Hepatocyte (in vitro differentiated cells): ENCODE results near the gene TMX3. TPM values are rescaled to one million over a fixed set of nuclear protein-coding genes. Genes with fewer than 3 reads are reported as not detected.

ENCODE experiments used
- DNase-seq: peaks from one replicate; pipeline ENCODE4 v3.0.0-alpha.2; 2016; ENCODE audit warnings: low spot score
- H2AFZ ChIP-seq: fragments of 200-600 bp; sonication (generic); 2 replicates; pipeline ENCODE4 v1.6.0; 2016; ENCODE audit warnings: antibody characterized with exemption, mild to moderate bottlenecking
- H3K27ac ChIP-seq: fragments of 200-600 bp; sonication (generic); 2 replicates; pipeline ENCODE4 v1.5.1; 2016; ENCODE audit warnings: mild to moderate bottlenecking
- H3K27me3 ChIP-seq: fragments of 200-600 bp; sonication (generic); 2 replicates; pipeline ENCODE4 v1.6.1; 2016
- H3K36me3 ChIP-seq: fragments of 200-600 bp; sonication (generic); replicated peaks from 2 replicates; pipeline ENCODE4 v1.5.1; 2016; ENCODE audit warnings: low read depth; ENCODE audit not compliant: insufficient read depth
- H3K4me1 ChIP-seq: fragments of 200-600 bp; sonication (generic); 2 replicates; pipeline ENCODE4 v1.5.1; 2016; ENCODE audit warnings: mild to moderate bottlenecking, moderate library complexity; ENCODE audit not compliant: insufficient read depth
- H3K4me2 ChIP-seq: fragments of 200-600 bp; sonication (generic); 2 replicates; pipeline ENCODE4 v1.6.0; 2016
- H3K4me3 ChIP-seq: fragments of 200-600 bp; sonication (generic); 2 replicates; pipeline ENCODE4 v1.5.1; 2016; ENCODE audit warnings: mild to moderate bottlenecking
- H3K79me2 ChIP-seq: fragments of 200-600 bp; sonication (generic); 2 replicates; pipeline ENCODE4 v1.6.0; 2017; ENCODE audit warnings: mild to moderate bottlenecking
- H3K9me2 ChIP-seq: fragments of 200-600 bp; sonication (generic); replicated peaks from 2 replicates; pipeline ENCODE4 v1.6.0; 2017; ENCODE audit warnings: mild to moderate bottlenecking; ENCODE audit not compliant: insufficient read depth
- H3K9me3 ChIP-seq: fragments of 200-600 bp; sonication (generic); 2 replicates; pipeline ENCODE4 v1.5.1; 2016; ENCODE audit warnings: low read depth, mild to moderate bottlenecking
- H4K20me1 ChIP-seq: fragments of 200-600 bp; sonication (generic); 2 replicates; pipeline ENCODE4 v1.6.0; 2016; ENCODE audit warnings: mild to moderate bottlenecking; ENCODE audit not compliant: insufficient read depth, poor library complexity, severe bottlenecking
- CTCF ChIP-seq: fragments of 200-600 bp; sonication (generic); IDR thresholded peaks from 2 replicates; pipeline ENCODE4 v1.5.1; 2016; ENCODE audit warnings: antibody characterized with exemption, mild to moderate bottlenecking; ENCODE audit not compliant: poor library complexity
- EZH2 ChIP-seq: fragments of 200-600 bp; sonication (generic); IDR thresholded peaks from 2 replicates; pipeline ENCODE4 v1.6.1; 2016; ENCODE audit warnings: antibody characterized with exemption, mild to moderate bottlenecking, borderline replicate concordance
- EZH2phosphoT487 ChIP-seq: fragments of 200-600 bp; sonication (generic); IDR thresholded peaks from one replicate; pipeline ENCODE4 v1.6.1; 2018; ENCODE audit warnings: antibody characterized with exemption, mild to moderate bottlenecking, low read depth, moderate library complexity; ENCODE audit not compliant: unreplicated experiment, severe bottlenecking
- WGBS: methylation state at CpG from one replicate; pipeline ENCODE4 v1.1.6; 2016; ENCODE audit warnings: low lambda C conversion rate; ENCODE audit errors: missing lambda C conversion rate; 5-methylcytosine and 5-hydroxymethylcytosine counted together
- polyA plus RNA-seq: library from polyadenylated mRNA; unstranded; fragments of >200 nt; fragmentation: Nextera tagmentation; extraction: Ambion mirVana; gene quantifications from 2 replicates; pipeline ENCODE4 v1.2.1, GENCODE V29; 2016
- total RNA-seq: library from RNA; depleted of rRNA; stranded (reverse); fragments of >200 nt; gene quantifications from 2 replicates; pipeline ENCODE4 v1.2.3, GENCODE V29; 2014

Gene TMX3
- total and polyA plus RNA-seq, 2 experiments from 2014 or later: 15.1 to 40.2 TPM

- Histone ChIP-seq H3K36me3 (no peaks in the 10 kb centered on the region), H2AFZ (no peak overlapping the region), H3K79me2 (no peaks in the 10 kb centered on the region), H4K20me1 (no peaks in the 10 kb centered on the region), H3K4me3 (no peak overlapping the region), H3K4me1 (no peaks in the 10 kb centered on the region), H3K27me3 (no peaks in the 10 kb centered on the region), H3K9me2 (no peaks in the 10 kb centered on the region), H3K4me2 (no peak overlapping the region), H3K27ac (no peak overlapping the region), H3K9me3 (no peaks in the 10 kb centered on the region)
- DNase-seq: no peak
- no peak for TF ChIP-seq CTCF
- no peak for TF ChIP-seq EZH2phosphoT487
- TF ChIP-seq EZH2: no peak
- WGBS: 88% methylated on average over 1 of the region's 1 CpG
These were observed 24.6 kb upstream of the TMX3 start for GRCh38 chr18:68739462-68739861.

DNA sequence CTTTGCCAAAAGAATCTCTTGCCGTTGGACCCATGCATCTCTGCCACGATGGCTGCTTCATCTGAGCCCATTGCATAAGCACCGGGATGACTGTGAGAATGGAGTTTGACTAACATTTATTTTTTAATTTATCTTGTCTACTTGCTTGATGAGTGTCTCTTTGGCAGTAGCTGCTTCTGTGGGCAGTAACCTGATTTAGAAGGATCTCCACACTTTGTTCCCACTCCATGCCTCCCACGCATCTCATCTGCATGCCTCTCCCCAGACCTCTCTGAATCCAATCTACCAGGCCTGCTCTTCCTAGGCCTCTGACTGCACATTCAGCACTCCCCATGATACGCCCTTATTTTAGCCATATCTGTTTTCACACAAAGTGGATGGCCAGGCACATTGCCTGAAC is 23.7 kb upstream of the TMX3 start:
- Histone ChIP-seq H3K27ac (no peak overlapping the region), H3K79me2 (no peaks in the 10 kb centered on the region), H3K4me1 (no peaks in the 10 kb centered on the region), H4K20me1 (no peaks in the 10 kb centered on the region), H3K9me3 (no peaks in the 10 kb centered on the region), H3K9me2 (no peaks in the 10 kb centered on the region), H3K4me3 (no peak overlapping the region), H3K36me3 (no peaks in the 10 kb centered on the region), H3K27me3 (no peaks in the 10 kb centered on the region), H3K4me2 (no peak overlapping the region), H2AFZ (no peak overlapping the region)
- WGBS: 87% methylated on average over 5 of the region's 5 CpGs
- no peak for DNase-seq
- TF ChIP-seq CTCF: no peak
- TF ChIP-seq EZH2phosphoT487: no peak
- no peak for TF ChIP-seq EZH2

- H3K9me3 ChIP-seq: no peaks in the 10 kb centered on the region
- TF ChIP-seq EZH2 (no peak), EZH2phosphoT487 (no peak), CTCF (peak; percentile 77)
- H2AFZ ChIP-seq: no peak overlapping the region
- H3K4me2 ChIP-seq: no peak overlapping the region
- no peak overlapping the region for H3K4me3 ChIP-seq
- no peaks in the 10 kb centered on the region for H3K79me2 ChIP-seq
- no peaks in the 10 kb centered on the region for H3K4me1 ChIP-seq
- WGBS: 54% methylated on average over 3 of the region's 3 CpGs
- H4K20me1 ChIP-seq: no peaks in the 10 kb centered on the region
- H3K27me3 ChIP-seq: no peaks in the 10 kb centered on the region
- peak; percentile 52 for DNase-seq
- no peak overlapping the region for H3K27ac ChIP-seq
- H3K9me2 ChIP-seq: no peaks in the 10 kb centered on the region
- H3K36me3 ChIP-seq: no peaks in the 10 kb centered on the region
These were observed 20.8 kb upstream of the TMX3 start for GRCh38 chr18:68735483-68736343.
